Measurements from ENCODE around the gene ZBTB40. TPM values are rescaled to one million over a fixed set of nuclear protein-coding genes. Genes with fewer than 3 reads are reported as not detected.
A peak's percentile ranks its signal among the peaks of the same experiment; 100 is the strongest.

ZBTB40 gene
- total RNA-seq (2016; rRNA removed; fragmentation: Illumina TruSeq; extraction: Trizol) = 14.7 and 16.5 TPM in 2 replicates
- 19.7 and 21.4 TPM in 2 replicates for total RNA-seq (2016; cell fraction: cytosol; rRNA removed; fragmentation: Illumina TruSeq; extraction: Trizol; ENCODE audit: low read depth)
- 12.3 and 15.2 TPM in 2 replicates for total RNA-seq (2016; cell fraction: insoluble cytoplasmic fraction; rRNA removed; fragmentation: Illumina TruSeq; extraction: Trizol)
- total RNA-seq (2016; cell fraction: membrane; rRNA removed; fragmentation: Illumina TruSeq; extraction: Trizol) = 9.5 and 11.9 TPM in 2 replicates
- total RNA-seq (2016; cell fraction: nucleus; rRNA removed; fragmentation: Illumina TruSeq; extraction: Trizol) = 27.6 and 28.2 TPM in 2 replicates
- polyA plus RNA-seq (2011; rRNA removed) = 8.8 and 10.5 TPM in 2 replicates
- 2.8 and 2.9 TPM in 2 replicates for polyA plus RNA-seq (2011; cell fraction: cytosol; rRNA removed)
- 58.3 and 61.4 TPM in 2 replicates for polyA plus RNA-seq (2011; cell fraction: nucleus; rRNA removed)
- polyA plus RNA-seq (2012) = 9.2 and 10.4 TPM in 2 replicates
- 0.26 and 0.31 TPM in 2 replicates for polyA plus RNA-seq (2016; cell fraction: cytosol; fragmentation: Illumina TruSeq; extraction: Trizol; ENCODE audit: low read depth)
- polyA plus RNA-seq (2016; cell fraction: insoluble cytoplasmic fraction; fragmentation: Illumina TruSeq; extraction: Trizol; ENCODE audit: low read depth) = 4.9 and 6.4 TPM in 2 replicates
- polyA plus RNA-seq (2016; cell fraction: membrane; fragmentation: Illumina TruSeq; extraction: Trizol; ENCODE audit: low read depth) = 0.66 TPM in 2 replicates
- 40.6 and 43.4 TPM in 2 replicates for polyA plus RNA-seq (2016; cell fraction: nucleus; fragmentation: Illumina TruSeq; extraction: Trizol; ENCODE audit: insufficient read depth, low read depth)
- polyA minus RNA-seq (2011; rRNA and poly(A)+ RNA removed; ENCODE audit: low replicate concordance) = 16.1 and 26.2 TPM in 2 replicates
- polyA minus RNA-seq (2011; cell fraction: cytosol; rRNA and poly(A)+ RNA removed) = 5.2 and 5.8 TPM in 2 replicates
- polyA minus RNA-seq (2011; cell fraction: nucleus; rRNA and poly(A)+ RNA removed) = 25.9 and 28.1 TPM in 2 replicates
- percentile 76 among the genes with signal in this experiment for Bru-seq, nascent RNA
- BruChase-seq, experiment 1, labeled RNA remaining after a 6-hour chase = percentile 84 among the genes with signal in this experiment
- BruChase-seq, experiment 2, labeled RNA remaining after a 2-hour chase = percentile 83 among the genes with signal in this experiment
- long read RNA-seq, experiment 1, partial matches to known transcripts = 1 of 6 reads
- long read RNA-seq, experiment 1, other reads (novel, unspliced or antisense) = 5 of 6 reads
- long read RNA-seq, experiment 2, full-length matches to known transcripts = 3 of 20 reads
- long read RNA-seq, experiment 2, partial matches to known transcripts = 1 of 20 reads
- long read RNA-seq, experiment 2, other reads (novel, unspliced or antisense) = 16 of 20 reads

DNA sequence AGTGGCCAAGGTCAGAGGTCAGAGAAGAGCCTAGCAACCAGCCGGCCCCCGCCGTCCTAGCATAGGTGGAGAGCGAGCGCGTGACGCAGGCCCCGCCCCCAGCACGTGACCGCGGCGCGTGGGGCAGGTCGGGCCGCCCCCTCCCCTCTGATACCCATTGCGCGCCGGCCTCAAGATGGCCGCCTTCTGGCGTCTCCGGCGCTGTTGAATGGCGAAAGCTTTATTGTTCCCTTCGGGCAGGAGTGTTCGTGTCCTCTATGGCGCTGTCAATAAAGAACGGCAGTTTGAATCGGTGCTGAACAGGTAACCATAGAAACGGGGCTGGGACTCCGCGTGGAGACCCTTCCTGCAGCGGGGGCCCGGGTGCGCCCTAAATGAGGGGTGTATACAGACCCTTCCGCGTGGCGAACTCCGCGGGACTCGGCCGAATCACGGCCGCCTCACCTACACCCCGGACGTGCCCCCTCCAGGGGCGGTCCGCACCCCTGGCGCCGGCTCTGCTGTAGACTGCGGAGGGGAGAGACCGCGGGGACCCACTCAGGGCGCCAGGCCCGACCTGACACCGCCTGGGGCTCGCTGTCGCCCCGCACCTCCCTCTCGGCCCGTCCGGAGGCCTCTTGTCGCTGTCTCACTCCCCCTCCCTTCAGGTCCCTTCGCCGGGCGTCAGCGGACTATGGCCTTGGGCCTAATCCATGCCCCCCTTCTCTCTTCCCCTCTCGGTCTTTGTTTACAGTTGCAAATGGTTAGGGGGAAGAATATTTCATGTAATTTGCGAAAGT, at the start of gene ZBTB40:
Gene ZBTB40 (plus strand): TSS at position 150 of the 779 bp plus-strand sequence. CDS start 38,098 bp downstream, outside the sequence.
- Histone ChIP-seq H3K4me1 (ENCODE audit: insufficient read depth, low read length) (peaks cover 83% of the 10 kb centered on the region), H3K36me3 (replicated peaks in 1 of 2; ENCODE audit: control insufficient read depth in 1 of 2, insufficient read depth in 2 of 2, low read length in 2 of 2) (no peaks in the 10 kb centered on the region), H3K27me3 (ENCODE audit: control insufficient read depth in 1 of 2, insufficient read depth in 2 of 2, low read length in 2 of 2) (no peaks in the 10 kb centered on the region; a peak in 1 of 5 replicates), H2AFZ (ENCODE audit: low read length) (peak within 1 kb of the TSS; percentile 75), H3K27ac (ENCODE audit: extremely low read length, insufficient read depth, low read length) (peak within 1 kb of the TSS; percentile 85), H4K20me1 (ENCODE audit: insufficient read depth, low read length) (no peaks in the 10 kb centered on the region), H3K9me3 (ENCODE audit: low read length) (no peaks in the 10 kb centered on the region), H3K9ac (ENCODE audit: insufficient read depth, low read depth, low read length) (peak within 1 kb of the TSS; percentile 84), H3K4me3 (replicated peaks in 1 of 3; ENCODE audit: insufficient read depth in 1 of 3, low read depth in 2 of 3, low read length in 3 of 3) (peak within 1 kb of the TSS; percentile 88 to 96 (median 95)), H3K79me2 (ENCODE audit: insufficient read depth, low read length) (peaks cover 39% of the 10 kb centered on the region), H3K4me2 (ENCODE audit: low read depth, low read length) (peak within 1 kb of the TSS; percentile 82)
- FAIRE-seq = peak; percentile 52
- POLR2A ChIA-PET = no interaction called here
- peak; percentile 84 for ATAC-seq
- CTCF ChIA-PET (ENCODE audit: low intra/inter-chr PET ratio, low total read pairs) = no interaction called here
- in situ Hi-C loops (cut with HindIII; ENCODE audit: extremely low pct_ligation_motif_present, low pct_unique_long_range_greater_than_20kb) (no loop called here), intact Hi-C loops (cut with micrococcal nuclease; ENCODE audit: unreplicated experiment) (loop anchor here (2.0 to 5.0 kb wide), 2 partner anchors 23 to 50 kb away; no protein-coding TSS in a partner anchor)
- BruUV-seq (replicated peaks) = TSS peak; percentile 65
- 0% methylated on average over 14 of the region's 68 CpGs for WGBS (ENCODE audit: low lambda C conversion rate)
- DNase-seq (ENCODE audit: low spot score) = peak; percentile 94
- TF ChIP-seq ONECUT2 (CRISPR knock-in tag; IDR thresholded peaks at IDR 0.05) (0 out of 2 replicates have a peak, but pooled peaks have one; percentile 21), REXO4 (CRISPR knock-in tag; IDR thresholded peaks at IDR 0.05; ENCODE audit: borderline replicate concordance) (no peak), ZNF350 (CRISPR knock-in tag; IDR thresholded peaks at IDR 0.05; ENCODE audit: borderline replicate concordance, low read depth) (peak; percentile 82; the same call in 1 of the 2 replicates), HNRNPLL (IDR thresholded peaks at IDR 0.05; ENCODE audit: low read depth, low read length, poor library complexity, severe bottlenecking) (peak; percentile 56), MAZ (IDR thresholded peaks at IDR 0.05; ENCODE audit: borderline replicate concordance, low read depth, low read length) (peak; percentile 92), MAZ (CRISPR knock-in tag; IDR thresholded peaks at IDR 0.05; ENCODE audit: low read depth) (peak; percentile 66; the same call in 1 of the 2 replicates), ZSCAN29 (CRISPR knock-in tag; conservative IDR thresholded peaks at IDR 0.05) (peak; percentile 49), JDP2 (CRISPR knock-in tag; IDR thresholded peaks at IDR 0.05; ENCODE audit: borderline replicate concordance) (no peak), SKI (IDR thresholded peaks at IDR 0.05; ENCODE audit: partially characterized antibody) (peak; percentile 76)
- TF ChIP-seq, protein P1, sequence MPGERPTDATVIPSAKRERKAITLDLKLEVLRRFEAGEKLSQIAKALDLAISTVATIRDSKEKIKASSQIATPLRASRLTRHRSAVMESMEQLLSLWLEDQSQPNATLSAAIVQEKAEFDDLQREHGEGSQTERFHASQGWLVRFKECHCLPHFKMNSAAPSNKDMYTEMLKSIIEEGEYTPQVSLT (CRISPR knock-in tag; IDR thresholded peaks at IDR 0.05; ENCODE audit: borderline replicate concordance, low read depth) = no peak
- TF ChIP-seq, protein P2, sequence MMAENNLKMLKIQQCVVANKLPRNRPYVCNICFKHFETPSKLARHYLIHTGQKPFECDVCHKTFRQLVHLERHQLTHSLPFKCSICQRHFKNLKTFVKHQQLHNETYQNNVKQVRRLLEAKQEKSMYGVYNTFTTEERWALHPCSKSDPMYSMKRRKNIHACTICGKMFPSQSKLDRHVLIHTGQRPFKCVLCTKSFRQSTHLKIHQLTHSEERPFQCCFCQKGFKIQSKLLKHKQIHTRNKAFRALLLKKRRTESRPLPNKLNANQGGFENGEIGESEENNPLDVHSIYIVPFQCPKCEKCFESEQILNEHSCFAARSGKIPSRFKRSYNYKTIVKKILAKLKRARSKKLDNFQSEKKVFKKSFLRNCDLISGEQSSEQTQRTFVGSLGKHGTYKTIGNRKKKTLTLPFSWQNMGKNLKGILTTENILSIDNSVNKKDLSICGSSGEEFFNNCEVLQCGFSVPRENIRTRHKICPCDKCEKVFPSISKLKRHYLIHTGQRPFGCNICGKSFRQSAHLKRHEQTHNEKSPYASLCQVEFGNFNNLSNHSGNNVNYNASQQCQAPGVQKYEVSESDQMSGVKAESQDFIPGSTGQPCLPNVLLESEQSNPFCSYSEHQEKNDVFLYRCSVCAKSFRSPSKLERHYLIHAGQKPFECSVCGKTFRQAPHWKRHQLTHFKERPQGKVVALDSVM (CRISPR knock-in tag; IDR thresholded peaks at IDR 0.05) = peak; percentile 95
- TF ChIP-seq, protein P3, sequence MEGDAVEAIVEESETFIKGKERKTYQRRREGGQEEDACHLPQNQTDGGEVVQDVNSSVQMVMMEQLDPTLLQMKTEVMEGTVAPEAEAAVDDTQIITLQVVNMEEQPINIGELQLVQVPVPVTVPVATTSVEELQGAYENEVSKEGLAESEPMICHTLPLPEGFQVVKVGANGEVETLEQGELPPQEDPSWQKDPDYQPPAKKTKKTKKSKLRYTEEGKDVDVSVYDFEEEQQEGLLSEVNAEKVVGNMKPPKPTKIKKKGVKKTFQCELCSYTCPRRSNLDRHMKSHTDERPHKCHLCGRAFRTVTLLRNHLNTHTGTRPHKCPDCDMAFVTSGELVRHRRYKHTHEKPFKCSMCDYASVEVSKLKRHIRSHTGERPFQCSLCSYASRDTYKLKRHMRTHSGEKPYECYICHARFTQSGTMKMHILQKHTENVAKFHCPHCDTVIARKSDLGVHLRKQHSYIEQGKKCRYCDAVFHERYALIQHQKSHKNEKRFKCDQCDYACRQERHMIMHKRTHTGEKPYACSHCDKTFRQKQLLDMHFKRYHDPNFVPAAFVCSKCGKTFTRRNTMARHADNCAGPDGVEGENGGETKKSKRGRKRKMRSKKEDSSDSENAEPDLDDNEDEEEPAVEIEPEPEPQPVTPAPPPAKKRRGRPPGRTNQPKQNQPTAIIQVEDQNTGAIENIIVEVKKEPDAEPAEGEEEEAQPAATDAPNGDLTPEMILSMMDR (CRISPR knock-in tag; IDR thresholded peaks at IDR 0.05) = 0 out of 2 replicates have a peak, but pooled peaks have one; percentile 4

All from HepG2 (cell line).